Kidney epithelial cell (primary cell): ENCODE results near the gene YTHDC2. TPM values are rescaled to one million over a fixed set of nuclear protein-coding genes. Genes with fewer than 3 reads are reported as not detected.

Experiments used
- DNase-seq: peaks from one replicate; pipeline ENCODE4 v3.0.0-alpha.2; 2010; ENCODE audit warnings: low read depth
- H3K27me3 ChIP-seq: 2 replicates; pipeline ENCODE4 v1.6.0; 2011; ENCODE audit warnings: low read length; ENCODE audit not compliant: control insufficient read depth, insufficient read depth
- H3K36me3 ChIP-seq: 2 replicates; pipeline ENCODE4 v1.5.1; 2011; ENCODE audit warnings: low read length; ENCODE audit not compliant: control insufficient read depth, insufficient read depth
- H3K4me3 ChIP-seq: 2 replicates; pipeline ENCODE4 v1.5.1; 2011; ENCODE audit warnings: low read depth, mild to moderate bottlenecking, control low read depth, low read length
- total RNA-seq: library from RNA; depleted of rRNA; stranded (reverse); fragments of >200 nt; gene quantifications from 2 replicates; pipeline ENCODE4 v1.2.3, GENCODE V29; 2015
- TF ChIP-seq, protein P1 (sequence below): IDR thresholded peaks from 2 replicates; pipeline ENCODE4 v1.5.1; 2011; ENCODE audit warnings: mild to moderate bottlenecking, moderate library complexity, low read length, control low read depth, inconsistent platforms; ENCODE audit not compliant: insufficient read depth, poor library complexity, severe bottlenecking

The YTHDC2 gene
- total RNA-seq, 1 donor from 2014 or later: 18.4 TPM

DNA sequence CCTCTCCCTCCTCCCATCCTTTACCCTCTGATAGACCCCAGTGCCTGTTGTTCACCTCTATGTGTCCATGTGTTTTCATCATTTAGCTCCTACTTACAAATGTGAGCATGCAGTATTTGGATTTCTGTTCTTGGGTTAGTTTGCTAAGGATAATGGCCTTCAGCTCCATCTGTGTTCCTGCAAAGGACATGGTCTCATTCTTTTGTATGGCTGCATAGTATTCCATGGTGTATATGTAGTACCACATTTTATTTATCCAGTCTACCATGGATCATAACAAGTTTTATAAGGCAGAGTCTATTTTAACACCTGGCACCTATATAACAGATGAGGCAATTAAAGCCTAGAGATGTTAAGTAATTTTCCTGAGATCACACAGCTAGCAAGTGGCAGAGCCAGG, 7.4 kb downstream of the YTHDC2 start:
- TF ChIP-seq, protein P1, sequence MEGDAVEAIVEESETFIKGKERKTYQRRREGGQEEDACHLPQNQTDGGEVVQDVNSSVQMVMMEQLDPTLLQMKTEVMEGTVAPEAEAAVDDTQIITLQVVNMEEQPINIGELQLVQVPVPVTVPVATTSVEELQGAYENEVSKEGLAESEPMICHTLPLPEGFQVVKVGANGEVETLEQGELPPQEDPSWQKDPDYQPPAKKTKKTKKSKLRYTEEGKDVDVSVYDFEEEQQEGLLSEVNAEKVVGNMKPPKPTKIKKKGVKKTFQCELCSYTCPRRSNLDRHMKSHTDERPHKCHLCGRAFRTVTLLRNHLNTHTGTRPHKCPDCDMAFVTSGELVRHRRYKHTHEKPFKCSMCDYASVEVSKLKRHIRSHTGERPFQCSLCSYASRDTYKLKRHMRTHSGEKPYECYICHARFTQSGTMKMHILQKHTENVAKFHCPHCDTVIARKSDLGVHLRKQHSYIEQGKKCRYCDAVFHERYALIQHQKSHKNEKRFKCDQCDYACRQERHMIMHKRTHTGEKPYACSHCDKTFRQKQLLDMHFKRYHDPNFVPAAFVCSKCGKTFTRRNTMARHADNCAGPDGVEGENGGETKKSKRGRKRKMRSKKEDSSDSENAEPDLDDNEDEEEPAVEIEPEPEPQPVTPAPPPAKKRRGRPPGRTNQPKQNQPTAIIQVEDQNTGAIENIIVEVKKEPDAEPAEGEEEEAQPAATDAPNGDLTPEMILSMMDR: no peak
- Histone ChIP-seq H3K27me3 (no peaks in the 10 kb centered on the region), H3K4me3 (no peak overlapping the region), H3K36me3 (no peaks in the 10 kb centered on the region)
- DNase-seq: no peak

GRCh38 chr5:113523168-113523567, 9.7 kb downstream of the YTHDC2 start:
- Histone ChIP-seq H3K4me3 (no peak overlapping the region), H3K36me3 (no peaks in the 10 kb centered on the region), H3K27me3 (no peaks in the 10 kb centered on the region)
- no peak for DNase-seq
- TF ChIP-seq, protein P1: no peak

DNA sequence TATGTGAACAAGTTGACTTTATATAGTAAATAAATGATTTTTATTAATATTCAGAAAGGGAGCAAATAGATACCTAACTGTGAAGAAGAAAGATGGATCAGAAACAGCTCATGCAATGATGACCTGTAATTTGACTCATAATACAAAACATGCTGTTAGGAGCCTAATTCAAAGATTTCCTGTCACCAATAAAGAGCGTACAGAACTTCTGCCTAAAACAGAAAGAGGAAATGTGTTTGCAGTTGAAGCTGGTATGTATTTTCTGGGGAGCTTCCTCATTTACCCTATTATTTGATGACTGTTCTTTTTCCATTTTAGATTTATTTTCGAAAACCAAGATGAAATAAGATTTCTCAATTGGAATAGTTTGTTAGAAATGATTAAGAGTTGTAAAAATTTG, 11.4 kb downstream of the YTHDC2 start:
- Histone ChIP-seq H3K27me3 (no peaks in the 10 kb centered on the region), H3K4me3 (no peak overlapping the region), H3K36me3 (no peaks in the 10 kb centered on the region)
- no peak for DNase-seq
- TF ChIP-seq, protein P1: no peak

DNA sequence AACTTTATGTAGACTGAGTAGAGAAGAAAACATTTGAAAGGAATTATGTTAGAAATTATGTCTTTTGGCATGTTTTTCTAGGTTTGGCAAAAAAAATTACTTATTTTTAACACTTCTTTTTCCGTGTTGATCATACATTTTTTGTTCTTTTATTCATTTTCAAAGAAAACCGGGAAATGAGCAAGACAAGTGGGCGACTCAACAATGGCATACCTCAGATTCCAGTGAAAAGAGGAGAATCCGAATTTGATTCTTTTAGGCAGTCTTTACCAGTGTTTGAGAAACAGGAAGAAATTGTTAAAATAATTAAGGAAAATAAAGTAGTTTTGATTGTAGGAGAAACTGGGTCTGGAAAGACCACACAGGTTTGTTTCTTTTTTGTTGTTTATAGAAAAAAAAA, 12.9 kb downstream of the YTHDC2 start:
- TF ChIP-seq, protein P1: no peak
- no peak for DNase-seq
- H3K27me3 ChIP-seq: no peaks in the 10 kb centered on the region
- no peaks in the 10 kb centered on the region for H3K36me3 ChIP-seq
- H3K4me3 ChIP-seq: no peak overlapping the region

- H3K4me3 ChIP-seq: no peak overlapping the region
- DNase-seq: no peak
- TF ChIP-seq, protein P1: no peak
- H3K27me3 ChIP-seq: no peaks in the 10 kb centered on the region
- no peaks in the 10 kb centered on the region for H3K36me3 ChIP-seq
These were observed 14.3 kb downstream of the YTHDC2 start for GRCh38 chr5:113527746-113528145.

DNA sequence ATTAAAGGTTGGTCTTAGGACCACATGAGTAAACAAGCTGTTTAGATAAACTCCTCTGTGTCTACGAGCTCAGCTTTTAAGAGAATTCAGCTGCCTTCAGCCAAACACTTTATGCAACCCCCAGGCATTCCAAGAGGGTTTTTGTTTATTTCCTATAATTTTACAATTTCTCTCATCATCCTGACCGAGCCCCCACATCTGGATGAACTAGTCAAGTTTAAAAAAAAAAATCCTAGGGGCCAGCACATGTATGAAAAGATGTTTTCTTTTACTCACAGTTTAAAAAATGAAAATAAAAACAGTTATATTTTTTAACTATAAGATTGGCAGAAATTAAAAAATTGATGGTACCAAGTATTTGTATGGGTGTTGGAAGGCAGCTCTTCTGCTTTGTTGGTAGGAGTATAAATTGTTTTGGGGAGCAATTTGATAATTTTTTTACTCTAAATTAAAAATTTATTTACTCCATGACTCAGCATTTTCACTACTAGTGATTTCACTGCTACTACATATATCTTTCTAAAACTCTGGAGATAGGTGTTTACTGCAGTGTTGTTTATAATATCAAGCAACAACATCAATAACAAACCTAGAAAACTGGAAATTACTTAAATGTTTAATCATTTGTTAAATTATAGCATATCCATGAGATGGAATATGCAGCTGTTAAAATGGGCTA, 18.1 kb downstream of the YTHDC2 start:
- no peak overlapping the region for H3K4me3 ChIP-seq
- TF ChIP-seq, protein P1: no peak
- no peak for DNase-seq
- no peaks in the 10 kb centered on the region for H3K27me3 ChIP-seq
- H3K36me3 ChIP-seq: no peaks in the 10 kb centered on the region
